ENCODE results near the gene MORF4L1. TPM values are rescaled to one million over a fixed set of nuclear protein-coding genes. Genes with fewer than 3 reads are reported as not detected.

MORF4L1 gene
- total RNA-seq, 4 donors from 2014 or later, result 371 to 476 (median 392) TPM

GRCh38 chr15:78904599-78905358 lies 32.1 kb downstream of the MORF4L1 start:
- TF ChIP-seq EP300 (IDR thresholded peaks at IDR 0.05), result no peak
- TF ChIP-seq POLR2AphosphoS5 (IDR thresholded peaks at IDR 0.05), result peak in 1 of 2 donors; percentile 3
- Histone ChIP-seq H3K36me3 (peaks cover 54 to 100% (median 84%) of the 10 kb centered on the region in 4 donors), H3K27ac (replicated peaks in 1 of 4) (no peak overlapping the region), H3K4me1 (peaks cover 25 to 33% (median 31%) of the 10 kb centered on the region in 4 donors), H3K9me3 (no peaks in the 10 kb centered on the region), H3K4me3 (no peak overlapping the region), H3K27me3 (no peaks in the 10 kb centered on the region)
- intact Hi-C loops (cut with DNase I), result no loop called here
- DNase-seq (ENCODE audit: extremely low spot score), result no peak
- 85% methylated on average over 6 of the region's 6 CpGs for WGBS

GRCh38 chr15:78906316-78906620 lies 33.6 kb downstream of the MORF4L1 start:
- no peak overlapping the region for H3K4me3 ChIP-seq
- no peaks in the 10 kb centered on the region for H3K9me3 ChIP-seq
- intact Hi-C loops (cut with DNase I), result no loop called here
- TF ChIP-seq POLR2AphosphoS5 (IDR thresholded peaks at IDR 0.05) (peak in 1 of 2 donors; percentile 55), EP300 (IDR thresholded peaks at IDR 0.05) (no peak)
- H3K27ac ChIP-seq (replicated peaks in 1 of 4), result peak overlapping the region in 1 of 4 donors; percentile 43
- WGBS, result 57% methylated on average over 2 of the region's 2 CpGs
- peaks cover 43 to 100% (median 83%) of the 10 kb centered on the region in 4 donors for H3K36me3 ChIP-seq
- peaks cover 30 to 33% (median 31%) of the 10 kb centered on the region in 4 donors for H3K4me1 ChIP-seq
- no peak for DNase-seq (ENCODE audit: extremely low spot score)
- H3K27me3 ChIP-seq, result no peaks in the 10 kb centered on the region

- Histone ChIP-seq H3K36me3 (peaks cover 31 to 100% (median 81%) of the 10 kb centered on the region in 4 donors), H3K4me3 (no peak overlapping the region), H3K27me3 (no peaks in the 10 kb centered on the region), H3K27ac (replicated peaks in 1 of 4) (peak overlapping the region in 2 of 4 donors; percentile 7 to 33), H3K4me1 (peaks cover 21 to 27% (median 26%) of the 10 kb centered on the region in 4 donors), H3K9me3 (no peaks in the 10 kb centered on the region)
- no peak for DNase-seq (ENCODE audit: extremely low spot score)
- TF ChIP-seq POLR2AphosphoS5 (IDR thresholded peaks at IDR 0.05), result no peak
- no peak for TF ChIP-seq EP300 (IDR thresholded peaks at IDR 0.05)
- peak in 1 of 3 experiments; percentile 28 for TF ChIP-seq CTCF (IDR thresholded peaks at IDR 0.05)
- no peak for TF ChIP-seq POLR2A (IDR thresholded peaks at IDR 0.05; ENCODE audit: low read depth)
- intact Hi-C loops (cut with DNase I), result no loop called here
- WGBS, result 43% methylated on average over 2 of the region's 3 CpGs
These were observed 34.9 kb downstream of the MORF4L1 start for GRCh38 chr15:78907577-78907976.

GRCh38 chr15:78909160-78909695 lies 36.5 kb downstream of the MORF4L1 start:
- Histone ChIP-seq H3K4me1 (peaks cover 29 to 38% (median 36%) of the 10 kb centered on the region in 4 donors), H3K9me3 (no peaks in the 10 kb centered on the region), H3K36me3 (peaks cover 17 to 99% (median 74%) of the 10 kb centered on the region in 4 donors), H3K27ac (replicated peaks in 1 of 4) (no peak overlapping the region), H3K27me3 (no peaks in the 10 kb centered on the region), H3K4me3 (no peak overlapping the region)
- intact Hi-C loops (cut with DNase I), result no loop called here
- 51% methylated on average over 3 of the region's 3 CpGs for WGBS
- no peak for DNase-seq (ENCODE audit: extremely low spot score)
- TF ChIP-seq EP300 (IDR thresholded peaks at IDR 0.05) (no peak), POLR2A (IDR thresholded peaks at IDR 0.05; ENCODE audit: low read depth) (no peak), POLR2AphosphoS5 (IDR thresholded peaks at IDR 0.05) (no peak), CTCF (IDR thresholded peaks at IDR 0.05) (no peak)

- intact Hi-C loops (cut with DNase I), result loop anchor here (5.0 kb wide), 2 partner anchors 67 to 272 kb away; no protein-coding TSS in a partner anchor
- WGBS, result 45% methylated on average over 5 of the region's 5 CpGs
- Histone ChIP-seq H3K27ac (replicated peaks in 1 of 4) (no peak overlapping the region), H3K36me3 (peaks cover 11 to 99% (median 68%) of the 10 kb centered on the region in 4 donors), H3K9me3 (no peaks in the 10 kb centered on the region), H3K27me3 (no peaks in the 10 kb centered on the region), H3K4me3 (no peak overlapping the region), H3K4me1 (peaks cover 32 to 43% (median 41%) of the 10 kb centered on the region in 4 donors)
- no peak for DNase-seq (ENCODE audit: extremely low spot score)
- TF ChIP-seq POLR2AphosphoS5 (IDR thresholded peaks at IDR 0.05) (peak in 1 of 2 donors; percentile 27), EP300 (IDR thresholded peaks at IDR 0.05) (no peak), CTCF (IDR thresholded peaks at IDR 0.05) (peak; percentile 48 to 67 (median 56)), POLR2A (IDR thresholded peaks at IDR 0.05; ENCODE audit: low read depth) (no peak)
These were observed 37.1 kb downstream of the MORF4L1 start for GRCh38 chr15:78909791-78910228.
